Heart right ventricle (tissue), 16 donors: ENCODE results near the gene FCSK. TPM values are rescaled to one million over a fixed set of nuclear protein-coding genes. Genes with fewer than 3 reads are reported as not detected.
A peak's percentile ranks its signal among the peaks of the same experiment; 100 is the strongest.

ENCODE experiments used
- ATAC-seq, 8 donors: fragments of 200-7000 bp; cut with Tn5 transposase; one replicate each; pipeline ENCODE4 v1.9.1; 2020; ENCODE audit warnings: mild to moderate bottlenecking in 8 of 8, moderate library complexity in 8 of 8, moderate number of reproducible peaks in 1 of 8
- DNase-seq, 2 donors: peaks; one replicate each; pipeline ENCODE4 v3.0.0-alpha.2; 2020
- H3K27ac ChIP-seq, 10 donors: fragments of 200-600 bp; sonication (generic) in 2 of 10; one replicate each; pipeline versions ENCODE4 v1.5.0 to v1.8.0; 2020 to 2022; ENCODE audit warnings: mild to moderate bottlenecking in 3 of 10
- H3K27me3 ChIP-seq, 7 donors: fragments of 200-600 bp; one replicate each; pipeline ENCODE4 v1.8.0; 2021 to 2022; ENCODE audit warnings: mild to moderate bottlenecking in 2 of 7
- H3K36me3 ChIP-seq, 9 donors: fragments of 200-600 bp; sonication (generic) in 1 of 9; one replicate each; pipeline versions ENCODE4 v1.5.0 to v1.8.0; 2020 to 2022; ENCODE audit warnings: mild to moderate bottlenecking in 2 of 9
- H3K4me1 ChIP-seq, 9 donors: fragments of 200-600 bp; sonication (generic) in 1 of 9; one replicate each; pipeline versions ENCODE4 v1.5.0 to v1.8.0; 2020 to 2022; ENCODE audit warnings: mild to moderate bottlenecking in 4 of 9
- H3K4me3 ChIP-seq, 10 donors: fragments of 200-600 bp; sonication (generic) in 2 of 10; one replicate each; pipeline versions ENCODE4 v1.5.0 to v1.8.0; 2020 to 2022; ENCODE audit warnings: mild to moderate bottlenecking in 7 of 10, moderate library complexity in 2 of 10
- H3K9me3 ChIP-seq, 11 donors: fragments of 200-600 bp in 10 of 11; sonication (generic) in 2 of 11; one replicate each; pipeline versions ENCODE4 v1.5.0 to v1.8.0; 2013 to 2022; ENCODE audit warnings: mild to moderate bottlenecking in 2 of 11, control low read depth in 1 of 11, moderate library complexity in 1 of 11
- CTCF ChIP-seq, 9 donors: fragments of 200-600 bp; sonication (generic) in 2 of 9; IDR thresholded peaks; one replicate each; pipeline versions ENCODE4 v1.5.0 to v1.8.0; 2021 to 2022; ENCODE audit warnings: antibody characterized with exemption in 9 of 9, mild to moderate bottlenecking in 5 of 9, moderate library complexity in 1 of 9
- WGBS, 2 donors: extraction: QIAGEN DNeasy Blood & Tissue Kit; methylation state at CpG; one replicate each; pipeline ENCODE4 v1.1.7; 2013; ENCODE audit warnings: inconsistent platforms in 1 of 2; 5-methylcytosine and 5-hydroxymethylcytosine counted together
- intact Hi-C, 10 donors: fragments of 100-400 bp; cut with DNase I; formaldehyde crosslinking; loops; one replicate each; pipeline versions ENCODE4 v1.11.1 to v1.14.2; 2022
- polyA plus RNA-seq, 2 donors: library from polyadenylated mRNA; stranded (reverse); fragments of 200-250 nt; gene quantifications; one replicate each; pipeline ENCODE4 v1.2.3, GENCODE V29; 2013
- total RNA-seq, 10 donors: library from RNA; stranded (reverse); fragmentation: NEBNext Ultra II Directional in 3 of 10; extraction: Animal tissue kit (Norgen Biotek cat#: 25700) in 3 of 10; gene quantifications; one replicate each; pipeline versions ENCODE4 v1.2.1 to v1.2.4, GENCODE V29; 2021 to 2023
- donor health status: Arrhythmogenic right ventricular cardiomyopathy.
- donor health status: ischemic (EF 13 %, LVEDD 7.1; RV severe dilation, severe dysfunction).
- donor health status: healthy with polysubstance abuse.
- donor health status: DM: no; HTN: yes; CAD: no.
- donor health status: DM: no; HTN: no; CAD: no.
- donor health status: ischemic (EF 25% LVEDD 6.9; RV normal size, moderate dysfunction).
- donor health status: ischemic (EF 25% LVEDD 5.7; RV mildly dilated, moderate dysfunction).
- donor health status: healthy.
- donor health status: DM: yes; HTN: yes; CAD: no.
- donor health status: Ischemic cardiomyopathy.
- donor health status: ischemic (EF 35%, LVEDD 5.7; RV mildly dilated, moderate dysfunction).
- donor health status: nonischemic (EF 11% LVEDD 7.7; RV severe dilation, severe dysfunction).
- donor health status: DM: yes; HTN: yes; CAD: no.
- donor health status: PGD.
- donor health status: ischemic (EF 29% LVEDD 5.4; RV normal size, mild dysfunction).
- donor health status: nonischemic (EF 23%, LVEDD 6.1; RV moderate dilation, normal function).

FCSK gene
- total and polyA plus RNA-seq, 12 donors, result 6.3 to 15.4 (median 9.0) TPM

- no peak for TF ChIP-seq CTCF (IDR thresholded peaks at IDR 0.05)
- WGBS, 2 donors, result 92% methylated on average over 8 of the region's 8 CpGs
- Histone ChIP-seq H3K27ac (peak overlapping the region; percentile 31 to 79 (median 62)), H3K36me3 (peaks cover 0 to 92% (median 31%) of the 10 kb centered on the region in 9 donors), H3K9me3 (no peaks in the 10 kb centered on the region), H3K27me3 (no peaks in the 10 kb centered on the region), H3K4me1 (peaks cover 0 to 36% (median 33%) of the 10 kb centered on the region in 9 donors), H3K4me3 (no peak overlapping the region)
- intact Hi-C loops, result loop anchor here in 3 of 10 donors (5.0 to 10.0 kb wide), 2 partner anchors 83 to 106 kb away; no protein-coding TSS in a partner anchor
- DNase-seq (no peak), ATAC-seq (peak in 1 of 8 donors; percentile 2)
Measured at GRCh38 chr16:70478169-70478568, 23.8 kb downstream of the FCSK start.

GRCh38 chr16:70478912-70479341, 24.5 kb downstream of the FCSK start:
- H3K27me3 ChIP-seq, result no peaks in the 10 kb centered on the region
- H3K9me3 ChIP-seq, result no peaks in the 10 kb centered on the region
- intact Hi-C loops, result loop anchor here in 3 of 10 donors (5.0 to 10.0 kb wide), 2 partner anchors 84 to 107 kb away; no protein-coding TSS in a partner anchor
- H3K4me3 ChIP-seq, result no peak overlapping the region
- 47 to 48% methylated on average over 10 of the region's 10 CpGs for WGBS, 2 donors
- peak in 1 of 2 donors; percentile 31 for DNase-seq
- H3K36me3 ChIP-seq, result peaks cover 0 to 92% (median 25%) of the 10 kb centered on the region in 9 donors
- peak; percentile 5 to 67 (median 50) for ATAC-seq
- H3K4me1 ChIP-seq, result peaks cover 0 to 36% (median 33%) of the 10 kb centered on the region in 9 donors
- TF ChIP-seq CTCF (IDR thresholded peaks at IDR 0.05), result no peak
- peak overlapping the region in 9 of 10 donors; percentile 31 to 79 (median 66) for H3K27ac ChIP-seq

DNA sequence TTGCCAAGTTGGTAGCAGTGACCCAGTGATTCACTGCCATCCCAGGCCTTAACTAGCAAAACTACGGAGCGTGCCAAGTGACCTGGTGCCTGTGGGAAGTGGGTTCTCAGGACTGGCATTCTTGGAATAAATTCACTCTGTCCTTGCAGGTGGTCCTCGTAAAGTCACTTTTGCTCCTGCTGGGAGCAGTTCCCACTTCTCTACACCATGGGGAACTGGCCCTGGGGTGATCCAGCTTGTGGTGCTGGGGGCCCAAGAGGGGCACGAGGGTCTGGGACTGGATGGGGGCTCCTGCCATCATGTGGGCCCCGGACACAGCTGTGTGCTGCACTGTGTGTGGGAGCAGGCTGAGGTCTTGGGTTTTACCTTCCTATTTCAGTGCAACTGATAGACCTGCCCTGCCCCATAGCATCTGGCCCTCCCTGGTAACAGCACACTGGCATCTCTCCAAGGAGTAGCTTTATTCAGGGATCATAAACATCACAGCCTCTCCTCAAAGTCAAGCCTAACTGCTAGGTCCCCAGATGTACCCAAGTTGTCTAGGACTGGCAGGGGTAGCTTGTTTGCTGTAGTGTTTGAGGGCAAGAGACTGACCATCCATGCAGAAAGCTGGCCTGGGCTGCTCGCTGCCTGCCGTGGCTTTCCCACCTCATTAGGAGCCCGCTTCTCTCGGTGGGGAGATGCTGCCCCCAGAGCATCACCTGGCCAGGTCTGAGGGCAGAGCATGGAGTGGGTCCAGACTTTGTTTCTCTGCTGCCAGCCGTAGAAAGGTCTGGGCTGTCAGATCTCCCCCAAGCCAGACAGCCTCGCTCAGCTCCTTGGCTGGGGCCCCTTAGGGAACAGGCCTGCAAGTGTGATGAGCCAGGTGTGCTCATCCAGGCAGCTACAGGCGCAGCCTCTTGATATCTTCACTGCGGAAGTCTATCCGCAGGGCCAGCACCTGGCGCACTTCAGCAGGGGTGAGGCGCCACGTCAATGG, 26.0 kb downstream of the FCSK start:
- 87 to 93% methylated on average over 17 of the region's 17 CpGs for WGBS, 2 donors
- peaks cover 0 to 92% (median 21%) of the 10 kb centered on the region in 9 donors for H3K36me3 ChIP-seq
- TF ChIP-seq CTCF (IDR thresholded peaks at IDR 0.05), result no peak
- peaks cover 0 to 36% (median 33%) of the 10 kb centered on the region in 9 donors for H3K4me1 ChIP-seq
- no peak overlapping the region for H3K4me3 ChIP-seq
- no peaks in the 10 kb centered on the region for H3K9me3 ChIP-seq
- intact Hi-C loops, result no loop called here
- H3K27me3 ChIP-seq, result no peaks in the 10 kb centered on the region
- DNase-seq (no peak), ATAC-seq (peak in 1 of 8 donors; percentile 7)
- H3K27ac ChIP-seq, result peak overlapping the region in 8 of 10 donors; percentile 25 to 79 (median 68)

DNA sequence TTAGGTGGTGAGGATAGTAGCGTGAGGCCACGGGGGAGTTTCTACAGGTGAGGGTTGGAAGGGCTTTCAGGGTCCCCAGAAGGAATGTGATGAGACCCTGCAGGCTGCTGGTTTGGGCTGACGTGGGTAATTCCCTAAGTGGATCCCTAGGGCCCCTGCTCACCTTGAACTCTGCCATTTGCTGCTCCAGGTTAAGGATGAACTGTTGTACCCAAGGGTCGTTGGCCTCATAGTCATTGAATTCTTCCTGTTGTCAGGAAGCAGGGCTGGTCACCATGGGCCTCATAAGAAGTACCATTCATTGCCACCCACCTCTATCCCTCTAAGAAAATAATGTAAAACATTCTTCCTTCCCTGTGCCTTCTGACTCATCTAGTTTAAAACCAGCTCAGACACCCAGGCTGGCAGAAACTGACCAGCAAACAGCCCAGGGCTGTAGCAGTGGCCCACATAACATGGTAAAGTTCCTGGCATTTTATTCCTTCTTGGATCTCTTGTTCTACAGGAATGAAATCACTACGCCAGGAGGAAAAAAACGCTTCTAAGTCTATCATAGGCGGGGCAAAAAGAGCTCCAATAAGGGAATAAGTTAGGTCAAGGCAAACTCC, 27.6 kb downstream of the FCSK start:
- peaks cover 0 to 29% (median 23%) of the 10 kb centered on the region in 9 donors for H3K4me1 ChIP-seq
- no peaks in the 10 kb centered on the region for H3K27me3 ChIP-seq
- H3K4me3 ChIP-seq, result no peak overlapping the region
- no peaks in the 10 kb centered on the region for H3K9me3 ChIP-seq
- ATAC-seq (no peak), DNase-seq (no peak)
- no peak for TF ChIP-seq CTCF (IDR thresholded peaks at IDR 0.05)
- peaks cover 0 to 96% (median 29%) of the 10 kb centered on the region in 9 donors for H3K36me3 ChIP-seq
- 90 to 91% methylated on average over 7 of the region's 7 CpGs for whole genome bisulfite sequencing, 2 donors
- no peak overlapping the region for H3K27ac ChIP-seq
- intact Hi-C loops, result no loop called here
